Thoracic aorta (tissue), 2 donors: ENCODE measurements around the gene LCN9. TPM values are rescaled to one million over a fixed set of nuclear protein-coding genes. Genes with fewer than 3 reads are reported as not detected.

Experiments used
- ATAC-seq: fragments of 150-250 bp; one replicate; pipeline ENCODE4 v1.8.0; 2017; ENCODE audit warnings: low read depth; ENCODE audit not compliant: insufficient number of reproducible peaks, low FRiP score
- DNase-seq: peaks from one replicate; pipeline ENCODE4 v3.0.0-alpha.2; 2020; ENCODE audit warnings: low spot score
- H3K27ac ChIP-seq, 2 donors: fragments of 200-600 bp; sonication (generic); 1 replicate in 1 of 2; 2 replicates in 1 of 2; pipeline ENCODE4 v1.5.1; 2016; ENCODE audit warnings: mild to moderate bottlenecking in 2 of 2, moderate library complexity in 2 of 2
- H3K27me3 ChIP-seq: fragments of 200-600 bp; sonication (generic); replicated peaks from 2 replicates; pipeline ENCODE4 v1.6.0; 2016; ENCODE audit warnings: mild to moderate bottlenecking; ENCODE audit not compliant: insufficient read depth
- H3K36me3 ChIP-seq: fragments of 200-600 bp; sonication (generic); one replicate; pipeline ENCODE4 v1.5.1; 2016
- H3K4me1 ChIP-seq, 2 donors: fragments of 200-600 bp; sonication (generic); 1 replicate in 1 of 2; 2 replicates in 1 of 2; pipeline versions ENCODE4 v1.5.1 to v1.6.0; 2016; ENCODE audit warnings: low read depth in 2 of 2, mild to moderate bottlenecking in 1 of 2; ENCODE audit not compliant: control insufficient read depth in 1 of 2
- H3K4me3 ChIP-seq: fragments of 200-600 bp; sonication (generic); 2 replicates; pipeline ENCODE4 v1.5.1; 2016; ENCODE audit warnings: mild to moderate bottlenecking
- H3K9me3 ChIP-seq: fragments of 200-600 bp; sonication (generic); 2 replicates; pipeline ENCODE4 v1.5.1; 2016
- CTCF ChIP-seq: fragments of 200-600 bp; sonication (generic); IDR thresholded peaks from one replicate; pipeline ENCODE4 v1.5.1; 2019; ENCODE audit warnings: antibody characterized with exemption
- total RNA-seq, 2 donors: library from RNA; depleted of rRNA; stranded (reverse); fragments of >200 nt; gene quantifications; one replicate each; pipeline versions ENCODE4 v1.1.0 to v1.2.3, GENCODE V29; 2016

LCN9 gene
- total RNA-seq, 2 donors from 2014 or later, result not detected

- no peaks in the 10 kb centered on the region for H3K9me3 ChIP-seq
- no peaks in the 10 kb centered on the region for H3K36me3 ChIP-seq
- no peak overlapping the region for H3K4me3 ChIP-seq
- no peaks in the 10 kb centered on the region for H3K4me1 ChIP-seq
- no peaks in the 10 kb centered on the region for H3K27me3 ChIP-seq
- no peak overlapping the region for H3K27ac ChIP-seq
- DNase-seq, result no peak
- no peak for ATAC-seq
- TF ChIP-seq CTCF, result no peak
Measured at GRCh38 chr9:135664266-135664665, 1.2 kb downstream of the LCN9 start.

GRCh38 chr9:135664801-135665794 is 2.0 kb downstream of the LCN9 start:
- H3K27me3 ChIP-seq, result no peaks in the 10 kb centered on the region
- ATAC-seq, result no peak
- DNase-seq, result no peak
- no peak overlapping the region for H3K27ac ChIP-seq
- no peak for TF ChIP-seq CTCF
- H3K9me3 ChIP-seq, result no peaks in the 10 kb centered on the region
- H3K4me3 ChIP-seq, result no peak overlapping the region
- no peaks in the 10 kb centered on the region for H3K4me1 ChIP-seq
- H3K36me3 ChIP-seq, result no peaks in the 10 kb centered on the region

- no peak for ATAC-seq
- DNase-seq, result no peak
Measured at GRCh38 chr9:135665795-135666189, 2.7 kb downstream of the LCN9 start.

GRCh38 chr9:135666534-135667462 is 3.7 kb downstream of the LCN9 start:
- no peaks in the 10 kb centered on the region for H3K4me1 ChIP-seq
- no peaks in the 10 kb centered on the region for H3K9me3 ChIP-seq
- no peaks in the 10 kb centered on the region for H3K36me3 ChIP-seq
- no peak overlapping the region for H3K27ac ChIP-seq
- TF ChIP-seq CTCF, result no peak
- ATAC-seq (no peak), DNase-seq (no peak)
- H3K4me3 ChIP-seq, result no peak overlapping the region
- no peaks in the 10 kb centered on the region for H3K27me3 ChIP-seq

More at GRCh38 chr9:135665795-135666189, 2.7 kb downstream of the LCN9 start:
- Histone ChIP-seq H3K27ac (no peak overlapping the region), H3K9me3 (no peaks in the 10 kb centered on the region), H3K4me1 (no peaks in the 10 kb centered on the region), H3K36me3 (no peaks in the 10 kb centered on the region), H3K4me3 (no peak overlapping the region), H3K27me3 (no peaks in the 10 kb centered on the region)
- no peak for TF ChIP-seq CTCF
